Pancreas (tissue), 10 donors: ENCODE results near the gene PRDX6. TPM values are rescaled to one million over a fixed set of nuclear protein-coding genes. Genes with fewer than 3 reads are reported as not detected.
"Not testable (repeated sequence)": the region's sequence is repeated elsewhere in the genome, so short reads cannot be mapped to it uniquely, and the experiment has no call there.

Source experiments
- ATAC-seq, 4 donors: fragments of 200-7000 bp; cut with Tn5 transposase; one replicate each; pipeline versions ENCODE4 v1.8.0 to v1.9.1; 2020; ENCODE audit warnings: mild to moderate bottlenecking in 4 of 4, moderate library complexity in 4 of 4
- DNase-seq, 6 donors: peaks; one replicate each; pipeline ENCODE4 v3.0.0-alpha.2; 2020
- FAIRE-seq: peaks from 2 replicates; lab custom pipeline; 2012; peaks lifted over from hg19 to GRCh38; lab: Jason Lieb, UNC
- H3K27ac ChIP-seq, 4 donors: fragments of 200-600 bp; sonication (generic); 1 replicate in 3 of 4; 2 replicates in 1 of 4; pipeline versions ENCODE4 v1.5.0 to v1.8.0; 2020
- H3K27me3 ChIP-seq, 4 donors: fragments of 200-600 bp; one replicate each; pipeline ENCODE4 v1.8.0; 2021
- H3K36me3 ChIP-seq, 3 donors: fragments of 200-600 bp; sonication (generic) in 1 of 3; one replicate each; pipeline versions ENCODE4 v1.5.0 to v1.8.0; 2020 to 2021
- H3K4me1 ChIP-seq, 3 donors: fragments of 200-600 bp; one replicate each; pipeline ENCODE4 v1.8.0; 2021
- H3K4me3 ChIP-seq, 4 donors: fragments of 200-600 bp; sonication (generic) in 2 of 4; one replicate each; pipeline versions ENCODE4 v1.5.0 to v1.8.0; 2020 to 2021
- H3K9me3 ChIP-seq, 4 donors: fragments of 200-600 bp; one replicate each; pipeline ENCODE4 v1.8.0; 2021
- CTCF ChIP-seq, 4 donors: fragments of 200-600 bp; sonication (generic) in 3 of 4; IDR thresholded peaks; one replicate each; pipeline versions ENCODE4 v1.5.0 to v1.8.0; 2021; ENCODE audit warnings: antibody characterized with exemption in 4 of 4
- WGBS, 2 donors: extraction: QIAGEN DNeasy Blood & Tissue Kit; methylation state at CpG; one replicate each; pipeline ENCODE4 v1.1.7; 2013; 5-methylcytosine and 5-hydroxymethylcytosine counted together
- intact Hi-C, 3 donors: fragments of 100-400 bp; cut with DNase I; formaldehyde crosslinking; loops; one replicate each; pipeline versions ENCODE4 v1.11.1 to v1.14.2; 2022
- polyA plus RNA-seq, 2 donors: library from polyadenylated mRNA; stranded (reverse); fragments of 200-250 nt; gene quantifications; one replicate each; pipeline ENCODE4 v1.2.3, GENCODE V29; 2013
- total RNA-seq, 6 donors: library from RNA; stranded (reverse); fragmentation: NEBNext Ultra II Directional in 4 of 6; extraction: Animal tissue kit (Norgen Biotek cat#: 25700) in 4 of 6; gene quantifications; one replicate each; pipeline versions ENCODE4 v1.2.1 to v1.2.4, GENCODE V29; 2021 to 2023
- donor health status: healthy with polysubstance abuse.
- donor health status: DM: no; HTN: no; CAD: no; lungs with moderate emphysema.
- donor health status: DM: no; HTN: no; CAD: no.
- donor health status: control.
- donor health status: control.
- donor health status: Bipolar disorder and iron deficiency.
- donor health status: DM: yes; HTN: yes; CAD: no.
- donor health status: DM: no; HTN: no; CAD: no.
- donor health status: DM: no; HTN: no; CAD: no.
- donor health status: DM: yes; HTN: yes; CAD: no.

The PRDX6 gene
- total and polyA plus RNA-seq, 8 donors = 89.8 to 129 (median 106) TPM

GRCh38 chr1:173488001-173488400 is 10.9 kb downstream of the PRDX6 start:
- Histone ChIP-seq H3K4me3 (no peak overlapping the region), H3K36me3 (peaks cover 0 to 57% (median 26%) of the 10 kb centered on the region in 3 donors), H3K27me3 (no peaks in the 10 kb centered on the region), H3K4me1 (no peaks in the 10 kb centered on the region), H3K9me3 (no peaks in the 10 kb centered on the region), H3K27ac (no peak overlapping the region)
- TF ChIP-seq CTCF (IDR thresholded peaks at IDR 0.05) = no peak
- no peak for DNase-seq
- no peak for ATAC-seq
- FAIRE-seq = no peak
- WGBS, 2 donors = 73 to 81% methylated on average over 2 of the region's 2 CpGs
- intact Hi-C loops = no loop called here

- H3K36me3 ChIP-seq = peaks cover 0 to 45% (median 18%) of the 10 kb centered on the region in 3 donors
- intact Hi-C loops = no loop called here
- WGBS, 2 donors = 94 to 99% methylated on average over 5 of the region's 5 CpGs
Observed at GRCh38 chr1:173489149-173489600, 12.0 kb downstream of the PRDX6 start.

GRCh38 chr1:173489929-173490328 is 12.8 kb downstream of the PRDX6 start:
- Histone ChIP-seq H3K36me3 (peaks cover 0 to 37% (median 14%) of the 10 kb centered on the region in 3 donors), H3K4me1 (no peaks in the 10 kb centered on the region), H3K4me3 (no peak overlapping the region), H3K9me3 (no peaks in the 10 kb centered on the region), H3K27ac (no peak overlapping the region), H3K27me3 (no peaks in the 10 kb centered on the region)
- DNase-seq = no peak
- ATAC-seq = no peak
- FAIRE-seq = no peak
- no peak for TF ChIP-seq CTCF (IDR thresholded peaks at IDR 0.05)
- intact Hi-C loops = no loop called here
- 93 to 97% methylated on average over 3 of the region's 3 CpGs for WGBS, 2 donors

More at GRCh38 chr1:173489149-173489600, 12.0 kb downstream of the PRDX6 start:
- FAIRE-seq (no peak), DNase-seq (no peak), ATAC-seq (no peak)
- no peak overlapping the region for H3K4me3 ChIP-seq
- H3K27me3 ChIP-seq = no peaks in the 10 kb centered on the region
- H3K27ac ChIP-seq = no peak overlapping the region
- no peaks in the 10 kb centered on the region for H3K4me1 ChIP-seq
- no peak for TF ChIP-seq CTCF (IDR thresholded peaks at IDR 0.05)
- H3K9me3 ChIP-seq = no peaks in the 10 kb centered on the region

GRCh38 chr1:173491508-173491907 is 14.4 kb downstream of the PRDX6 start:
- Histone ChIP-seq H3K36me3 (peaks cover 0 to 22% (median 5%) of the 10 kb centered on the region in 3 donors), H3K4me1 (no peaks in the 10 kb centered on the region), H3K4me3 (no peak overlapping the region), H3K27ac (no peak overlapping the region), H3K9me3 (no peaks in the 10 kb centered on the region), H3K27me3 (no peaks in the 10 kb centered on the region)
- DNase-seq = no peak
- TF ChIP-seq CTCF (IDR thresholded peaks at IDR 0.05) = no peak
- ATAC-seq = no peak
- WGBS, 2 donors = 93 to 98% methylated on average over 2 of the region's 2 CpGs
- intact Hi-C loops = no loop called here
- no peak for FAIRE-seq

- 93 to 94% methylated on average over 8 of the region's 8 CpGs for WGBS, 2 donors
- H3K4me3 ChIP-seq, FAIRE-seq, H3K9me3 ChIP-seq, intact Hi-C loops, ATAC-seq, H3K27ac ChIP-seq, H3K4me1 ChIP-seq, H3K36me3 ChIP-seq, DNase-seq, H3K27me3 ChIP-seq: not testable (repeated sequence)
Observed at GRCh38 chr1:173493125-173493524, 16.0 kb downstream of the PRDX6 start.
